Measurements from ENCODE around the gene RHOD.

DNA sequence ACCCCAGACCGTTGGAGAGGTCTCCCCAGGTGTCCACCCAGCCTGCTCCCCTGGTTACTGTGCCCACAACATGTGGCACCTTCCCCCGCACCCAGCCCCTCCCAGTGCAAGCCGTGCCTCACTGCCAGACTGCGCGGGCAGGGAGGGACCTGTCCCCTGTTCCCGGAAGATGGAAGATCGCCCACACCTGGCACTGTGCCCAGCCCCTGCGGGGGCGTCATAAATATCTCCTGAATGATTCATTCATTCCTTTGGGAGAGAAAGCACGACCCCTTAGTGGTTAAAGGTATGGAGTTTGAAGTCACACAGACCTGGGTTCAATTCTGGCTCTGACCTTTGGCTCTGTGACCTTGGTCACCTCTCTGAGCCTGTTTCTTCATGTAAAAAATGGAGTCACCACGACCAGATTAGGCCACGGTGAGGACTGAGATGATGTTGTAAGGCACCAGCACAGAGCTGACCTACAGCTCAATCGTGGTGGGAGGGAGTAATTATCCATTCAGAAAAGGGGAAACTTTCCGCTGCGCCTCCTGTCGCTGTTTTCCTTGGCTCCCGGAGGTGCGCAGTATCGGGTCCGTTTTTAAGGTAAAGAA lies 34.2 kb upstream of the RHOD start:
- TF ChIP-seq CTCF (IDR thresholded peaks at IDR 0.05) (no peak), POLR2A (IDR thresholded peaks at IDR 0.05) (no peak)
